Measurements from ENCODE around the gene SIPA1L3. TPM values are rescaled to one million over a fixed set of nuclear protein-coding genes. Genes with fewer than 3 reads are reported as not detected.
A peak's percentile ranks its signal among the peaks of the same experiment; 100 is the strongest.

SIPA1L3 gene
- total and polyA plus RNA-seq, 2 of the 13 experiments (the other 11 are each of a cell fraction or from before 2014, with no cell fraction given): 5.5 to 7.7 TPM

GRCh38 chr19:38224014-38224862, 317.2 kb downstream of the SIPA1L3 start, which contains the start of gene DPF1 (continued):
- TF ChIP-seq, protein P1, sequence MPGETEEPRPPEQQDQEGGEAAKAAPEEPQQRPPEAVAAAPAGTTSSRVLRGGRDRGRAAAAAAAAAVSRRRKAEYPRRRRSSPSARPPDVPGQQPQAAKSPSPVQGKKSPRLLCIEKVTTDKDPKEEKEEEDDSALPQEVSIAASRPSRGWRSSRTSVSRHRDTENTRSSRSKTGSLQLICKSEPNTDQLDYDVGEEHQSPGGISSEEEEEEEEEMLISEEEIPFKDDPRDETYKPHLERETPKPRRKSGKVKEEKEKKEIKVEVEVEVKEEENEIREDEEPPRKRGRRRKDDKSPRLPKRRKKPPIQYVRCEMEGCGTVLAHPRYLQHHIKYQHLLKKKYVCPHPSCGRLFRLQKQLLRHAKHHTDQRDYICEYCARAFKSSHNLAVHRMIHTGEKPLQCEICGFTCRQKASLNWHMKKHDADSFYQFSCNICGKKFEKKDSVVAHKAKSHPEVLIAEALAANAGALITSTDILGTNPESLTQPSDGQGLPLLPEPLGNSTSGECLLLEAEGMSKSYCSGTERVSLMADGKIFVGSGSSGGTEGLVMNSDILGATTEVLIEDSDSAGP (CRISPR knock-in tag; IDR thresholded peaks at IDR 0.05; ENCODE audit: borderline replicate concordance): peak; percentile 82; the same call in 1 of the 2 replicates
- TF ChIP-seq, protein P2, sequence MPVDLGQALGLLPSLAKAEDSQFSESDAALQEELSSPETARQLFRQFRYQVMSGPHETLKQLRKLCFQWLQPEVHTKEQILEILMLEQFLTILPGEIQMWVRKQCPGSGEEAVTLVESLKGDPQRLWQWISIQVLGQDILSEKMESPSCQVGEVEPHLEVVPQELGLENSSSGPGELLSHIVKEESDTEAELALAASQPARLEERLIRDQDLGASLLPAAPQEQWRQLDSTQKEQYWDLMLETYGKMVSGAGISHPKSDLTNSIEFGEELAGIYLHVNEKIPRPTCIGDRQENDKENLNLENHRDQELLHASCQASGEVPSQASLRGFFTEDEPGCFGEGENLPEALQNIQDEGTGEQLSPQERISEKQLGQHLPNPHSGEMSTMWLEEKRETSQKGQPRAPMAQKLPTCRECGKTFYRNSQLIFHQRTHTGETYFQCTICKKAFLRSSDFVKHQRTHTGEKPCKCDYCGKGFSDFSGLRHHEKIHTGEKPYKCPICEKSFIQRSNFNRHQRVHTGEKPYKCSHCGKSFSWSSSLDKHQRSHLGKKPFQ (CRISPR knock-in tag; IDR thresholded peaks at IDR 0.05; ENCODE audit: insufficient replicate concordance): peak; percentile 73
- TF ChIP-seq ZBTB7A (CRISPR knock-in tag; IDR thresholded peaks at IDR 0.05) (peak; percentile 89), ZNF878 (CRISPR knock-in tag; IDR thresholded peaks at IDR 0.05) (no peak), SP4 (CRISPR knock-in tag; IDR thresholded peaks at IDR 0.05) (peak; percentile 98), JARID2 (CRISPR knock-in tag; IDR thresholded peaks at IDR 0.05; ENCODE audit: insufficient replicate concordance) (no peak), FOXA1 (IDR thresholded peaks at IDR 0.05) (no peak), FOXA1 (CRISPR knock-in tag; IDR thresholded peaks at IDR 0.05) (no peak), KDM5B (CRISPR knock-in tag; IDR thresholded peaks at IDR 0.05; ENCODE audit: borderline replicate concordance) (peak; percentile 70), RBM39 (IDR thresholded peaks at IDR 0.05; ENCODE audit: low read depth, low read length, poor library complexity, severe bottlenecking) (peak; percentile 46), STAT5B (CRISPR knock-in tag; IDR thresholded peaks at IDR 0.05) (peak; percentile 29; the same call in 1 of the 2 replicates), GATAD1 (CRISPR knock-in tag; IDR thresholded peaks at IDR 0.05) (peak; percentile 45; the same call in 1 of the 2 replicates), ZGPAT (CRISPR knock-in tag; IDR thresholded peaks at IDR 0.05) (peak; percentile 70; the same call in 1 of the 2 replicates), DMAP1 (CRISPR knock-in tag; IDR thresholded peaks at IDR 0.05) (0 out of 2 replicates have a peak, but pooled peaks have one; percentile 39), POLR2A (IDR thresholded peaks at IDR 0.05; ENCODE audit: insufficient read depth in 1 of 2, low read depth in 2 of 2, low read length in 2 of 2) (peak; percentile 42 to 49; a peak in 2 of 4 replicates), KDM3A (CRISPR knock-in tag; IDR thresholded peaks at IDR 0.05; ENCODE audit: low read depth) (peak; percentile 63; the same call in 1 of the 2 replicates), SALL2 (CRISPR knock-in tag; IDR thresholded peaks at IDR 0.05) (0 out of 2 replicates have a peak, but pooled peaks have one; percentile 29), NAIF1 (CRISPR knock-in tag; IDR thresholded peaks at IDR 0.05; ENCODE audit: borderline replicate concordance) (0 out of 2 replicates have a peak, but pooled peaks have one; percentile 17)
- TF ChIP-seq, protein P3, sequence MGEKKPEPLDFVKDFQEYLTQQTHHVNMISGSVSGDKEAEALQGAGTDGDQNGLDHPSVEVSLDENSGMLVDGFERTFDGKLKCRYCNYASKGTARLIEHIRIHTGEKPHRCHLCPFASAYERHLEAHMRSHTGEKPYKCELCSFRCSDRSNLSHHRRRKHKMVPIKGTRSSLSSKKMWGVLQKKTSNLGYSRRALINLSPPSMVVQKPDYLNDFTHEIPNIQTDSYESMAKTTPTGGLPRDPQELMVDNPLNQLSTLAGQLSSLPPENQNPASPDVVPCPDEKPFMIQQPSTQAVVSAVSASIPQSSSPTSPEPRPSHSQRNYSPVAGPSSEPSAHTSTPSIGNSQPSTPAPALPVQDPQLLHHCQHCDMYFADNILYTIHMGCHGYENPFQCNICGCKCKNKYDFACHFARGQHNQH (CRISPR knock-in tag; IDR thresholded peaks at IDR 0.05): 0 out of 2 replicates have a peak, but pooled peaks have one; percentile 43
